HepG2 (cell line): ENCODE results near the gene MGAT2. TPM values are rescaled to one million over a fixed set of nuclear protein-coding genes. Genes with fewer than 3 reads are reported as not detected.

ENCODE experiments used
- E2F5 ChIP-seq: sonication (generic); formaldehyde crosslinking; conservative IDR thresholded peaks from 2 replicates; pipeline ENCODE4 v1.4.0; 2020; ENCODE audit warnings: missing genetic modification reagents
- NFKBIZ ChIP-seq: IDR thresholded peaks from 2 replicates; pipeline ENCODE4 v1.6.1; 2018; ENCODE audit warnings: missing genetic modification reagents, missing compliant biosample characterization
- ZBTB40 ChIP-seq, 2 experiments: fragments of 450-650 bp in 1 of 2; sonication (generic) in 1 of 2; formaldehyde crosslinking in 1 of 2; IDR thresholded peaks; 2 replicates each; pipeline versions ENCODE4 v1.6.1 to v1.8.0; 2016 to 2022; ENCODE audit warnings: antibody characterized with exemption in 1 of 2, mild to moderate bottlenecking in 1 of 2, missing genetic modification reagents in 1 of 2
- ZFYVE20 ChIP-seq: sonication (generic); formaldehyde crosslinking; IDR thresholded peaks from 2 replicates; pipeline ENCODE4 v1.8.0; 2023; ENCODE audit warnings: low read depth, mild to moderate bottlenecking, moderate library complexity, missing genetic modification reagents, borderline replicate concordance
- ZNF512B ChIP-seq: sonication (generic); formaldehyde crosslinking; IDR thresholded peaks from 2 replicates; pipeline ENCODE4 v1.5.1; 2020; ENCODE audit warnings: missing genetic modification reagents, mild to moderate bottlenecking, borderline replicate concordance
- polyA plus RNA-seq, 8 experiments: library from polyadenylated mRNA; depleted of rRNA in 3 of 8; stranded (reverse) in 7 of 8; unstranded in 1 of 8; fragments of >200 nt; fragmentation: Illumina TruSeq in 4 of 8; extraction: Trizol in 4 of 8; gene quantifications; 2 replicates each; pipeline versions ENCODE4 v1.2.1 to v1.2.3, GENCODE V29; 2011 to 2016; ENCODE audit warnings: low read depth in 4 of 8, missing spikeins in 1 of 8, mixed read lengths in 1 of 8; ENCODE audit not compliant: insufficient read depth in 1 of 8
- total RNA-seq, 5 experiments: library from RNA; depleted of rRNA; stranded (reverse); fragments of >200 nt; fragmentation: Illumina TruSeq; extraction: Trizol; gene quantifications; 2 replicates each; pipeline ENCODE4 v1.2.3, GENCODE V29; 2016; ENCODE audit warnings: low read depth in 1 of 5
- TF ChIP-seq, protein P1 (sequence below): sonication (generic); formaldehyde crosslinking; IDR thresholded peaks from 2 replicates; pipeline ENCODE4 v1.8.1; 2022; ENCODE audit warnings: low read depth, mild to moderate bottlenecking, missing genetic modification reagents
- TF ChIP-seq, protein P2 (sequence below): sonication (generic); formaldehyde crosslinking; IDR thresholded peaks from 2 replicates; pipeline ENCODE4 v1.4.0; 2020; ENCODE audit warnings: missing genetic modification reagents

Gene MGAT2
- total and polyA plus RNA-seq, 2 of the 13 experiments (the other 11 are each of a cell fraction or from before 2014, with no cell fraction given), result 12.9 to 51.9 TPM

GRCh38 chr14:49634547-49635334 lies 14.1 kb downstream of the MGAT2 start, which contains the start of gene DNAAF2 (continued):
- TF ChIP-seq, protein P1, sequence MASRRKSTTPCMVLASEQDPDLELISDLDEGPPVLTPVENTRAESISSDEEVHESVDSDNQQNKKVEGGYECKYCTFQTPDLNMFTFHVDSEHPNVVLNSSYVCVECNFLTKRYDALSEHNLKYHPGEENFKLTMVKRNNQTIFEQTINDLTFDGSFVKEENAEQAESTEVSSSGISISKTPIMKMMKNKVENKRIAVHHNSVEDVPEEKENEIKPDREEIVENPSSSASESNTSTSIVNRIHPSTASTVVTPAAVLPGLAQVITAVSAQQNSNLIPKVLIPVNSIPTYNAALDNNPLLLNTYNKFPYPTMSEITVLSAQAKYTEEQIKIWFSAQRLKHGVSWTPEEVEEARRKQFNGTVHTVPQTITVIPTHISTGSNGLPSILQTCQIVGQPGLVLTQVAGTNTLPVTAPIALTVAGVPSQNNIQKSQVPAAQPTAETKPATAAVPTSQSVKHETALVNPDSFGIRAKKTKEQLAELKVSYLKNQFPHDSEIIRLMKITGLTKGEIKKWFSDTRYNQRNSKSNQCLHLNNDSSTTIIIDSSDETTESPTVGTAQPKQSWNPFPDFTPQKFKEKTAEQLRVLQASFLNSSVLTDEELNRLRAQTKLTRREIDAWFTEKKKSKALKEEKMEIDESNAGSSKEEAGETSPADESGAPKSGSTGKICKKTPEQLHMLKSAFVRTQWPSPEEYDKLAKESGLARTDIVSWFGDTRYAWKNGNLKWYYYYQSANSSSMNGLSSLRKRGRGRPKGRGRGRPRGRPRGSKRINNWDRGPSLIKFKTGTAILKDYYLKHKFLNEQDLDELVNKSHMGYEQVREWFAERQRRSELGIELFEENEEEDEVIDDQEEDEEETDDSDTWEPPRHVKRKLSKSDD (CRISPR knock-in tag), result no peak
- TF ChIP-seq, protein P2, sequence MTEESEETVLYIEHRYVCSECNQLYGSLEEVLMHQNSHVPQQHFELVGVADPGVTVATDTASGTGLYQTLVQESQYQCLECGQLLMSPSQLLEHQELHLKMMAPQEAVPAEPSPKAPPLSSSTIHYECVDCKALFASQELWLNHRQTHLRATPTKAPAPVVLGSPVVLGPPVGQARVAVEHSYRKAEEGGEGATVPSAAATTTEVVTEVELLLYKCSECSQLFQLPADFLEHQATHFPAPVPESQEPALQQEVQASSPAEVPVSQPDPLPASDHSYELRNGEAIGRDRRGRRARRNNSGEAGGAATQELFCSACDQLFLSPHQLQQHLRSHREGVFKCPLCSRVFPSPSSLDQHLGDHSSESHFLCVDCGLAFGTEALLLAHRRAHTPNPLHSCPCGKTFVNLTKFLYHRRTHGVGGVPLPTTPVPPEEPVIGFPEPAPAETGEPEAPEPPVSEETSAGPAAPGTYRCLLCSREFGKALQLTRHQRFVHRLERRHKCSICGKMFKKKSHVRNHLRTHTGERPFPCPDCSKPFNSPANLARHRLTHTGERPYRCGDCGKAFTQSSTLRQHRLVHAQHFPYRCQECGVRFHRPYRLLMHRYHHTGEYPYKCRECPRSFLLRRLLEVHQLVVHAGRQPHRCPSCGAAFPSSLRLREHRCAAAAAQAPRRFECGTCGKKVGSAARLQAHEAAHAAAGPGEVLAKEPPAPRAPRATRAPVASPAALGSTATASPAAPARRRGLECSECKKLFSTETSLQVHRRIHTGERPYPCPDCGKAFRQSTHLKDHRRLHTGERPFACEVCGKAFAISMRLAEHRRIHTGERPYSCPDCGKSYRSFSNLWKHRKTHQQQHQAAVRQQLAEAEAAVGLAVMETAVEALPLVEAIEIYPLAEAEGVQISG (CRISPR knock-in tag), result no peak
- TF ChIP-seq E2F5 (CRISPR knock-in tag) (no peak), ZNF512B (CRISPR knock-in tag) (no peak), NFKBIZ (CRISPR knock-in tag) (no peak), ZFYVE20 (CRISPR knock-in tag) (0 out of 2 replicates have a peak, but pooled peaks have one; percentile 9), ZBTB40 (IDR thresholded peaks at IDR 0.05) (no peak), ZBTB40 (CRISPR knock-in tag; IDR thresholded peaks at IDR 0.05) (no peak)
